Endometrial microvascular endothelial cells (primary cell): ENCODE results near the gene MCTS1. TPM values are rescaled to one million over a fixed set of nuclear protein-coding genes. Genes with fewer than 3 reads are reported as not detected.
"Not testable (repeated sequence)": the region's sequence is repeated elsewhere in the genome, so short reads cannot be mapped to it uniquely, and the experiment has no call there.

ENCODE experiments used
- in situ Hi-C: cut with HindIII; loops from 2 replicates; pipeline ENCODE4 v1.10.0; 2017; ENCODE audit warnings: low sequenced_read_pairs, low pct_unique_long_range_greater_than_20kb; ENCODE audit errors: inconsistent ontology term
- total RNA-seq: library from RNA; depleted of rRNA; stranded (reverse); fragments of >200 nt; gene quantifications from one replicate; pipeline ENCODE4 v1.2.3, GENCODE V29; 2015; ENCODE audit errors: inconsistent ontology term

MCTS1 gene
- total RNA-seq, 1 donor from 2014 or later: 46.5 TPM

GRCh38 chrX:120617996-120618630 lies 14.2 kb downstream of the MCTS1 start:
- in situ Hi-C loops: no loop called here

DNA sequence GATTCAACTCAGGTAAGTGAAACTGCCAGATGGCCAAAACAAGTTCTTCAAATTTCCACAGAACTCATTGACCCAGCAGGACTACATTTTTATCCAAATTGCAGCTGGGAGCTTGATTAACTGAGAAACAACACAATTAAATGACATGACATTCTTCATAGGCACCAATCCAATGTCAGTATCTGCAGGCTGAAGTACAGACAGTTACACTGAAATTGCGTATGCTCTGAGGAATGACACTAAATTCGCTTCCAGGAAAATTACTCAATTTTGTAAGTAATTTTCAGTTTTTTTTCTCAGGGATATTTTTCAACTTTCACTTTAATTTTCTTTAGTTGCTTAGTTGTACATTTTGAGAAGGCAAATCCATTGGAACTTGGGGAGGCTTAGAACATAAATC lies 21.5 kb downstream of the MCTS1 start:
- in situ Hi-C loops: no loop called here

GRCh38 chrX:120629667-120630537 lies 26.0 kb downstream of the MCTS1 start, which contains the start of gene C1GALT1C1:
Gene C1GALT1C1 (minus strand): TSS chrX:120630054. CDS start chrX:120627166, 2,888 bp downstream.
- in situ Hi-C loops: no loop called here

DNA sequence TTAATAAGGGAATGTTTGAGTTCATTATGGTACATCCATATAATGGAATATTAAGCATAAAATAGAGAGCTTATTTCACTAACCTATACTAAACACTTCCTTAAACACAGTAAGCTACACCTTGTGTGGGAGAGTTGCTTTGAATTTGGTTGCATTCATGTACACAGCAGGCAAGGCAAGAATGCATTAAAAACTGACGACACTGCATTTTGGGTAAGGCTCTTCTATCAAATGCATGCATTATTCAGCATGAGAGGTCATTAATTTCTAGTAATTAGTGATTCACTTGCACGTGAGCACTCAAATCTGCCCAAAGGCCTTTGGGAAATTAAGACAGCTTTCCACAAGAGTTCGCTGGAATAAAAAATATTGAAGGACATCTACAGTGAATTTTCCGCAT lies 34.7 kb downstream of the MCTS1 start:
- in situ Hi-C loops: no loop called here

- in situ Hi-C loops: no loop called here
Observed at GRCh38 chrX:120642871-120643270, 39.0 kb downstream of the MCTS1 start.

DNA sequence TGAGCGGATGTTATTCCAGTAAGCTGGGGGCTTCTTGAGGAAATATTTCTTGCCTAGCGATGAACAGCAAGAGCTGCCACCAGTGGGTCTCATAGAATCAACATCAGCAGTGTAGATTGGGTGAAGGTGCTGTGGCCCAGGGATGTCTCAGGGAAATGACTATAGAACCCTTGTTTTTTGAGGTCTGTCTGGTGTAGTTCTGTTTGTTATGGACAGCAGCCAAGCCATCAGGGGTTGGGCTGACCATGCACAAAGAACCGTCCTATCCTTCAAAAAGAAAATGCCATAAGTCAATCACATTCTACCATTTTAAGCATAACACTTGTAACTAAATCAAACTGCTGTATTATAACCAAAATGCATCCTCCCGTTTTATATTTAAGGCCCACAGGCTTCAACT lies 43.2 kb downstream of the MCTS1 start:
- in situ Hi-C loops: no loop called here

GRCh38 chrX:120652256-120652655 lies 48.4 kb downstream of the MCTS1 start:
- in situ Hi-C loops: not testable (repeated sequence)

- in situ Hi-C loops: no loop called here
Observed at GRCh38 chrX:120653000-120653399, 49.1 kb downstream of the MCTS1 start.

GRCh38 chrX:120660637-120661036 lies 56.7 kb downstream of the MCTS1 start:
- in situ Hi-C loops: no loop called here

Other genes starting within 250 kb of the MCTS1 start
- gene ATP1B4, start 242.0 kb upstream of the MCTS1 start, total RNA-seq: not detected
- 170 TPM for gene LAMP2, start 134.8 kb upstream of the MCTS1 start, total RNA-seq
- gene CUL4B, start 43.1 kb upstream of the MCTS1 start, total RNA-seq: 134 TPM
- 103 TPM for gene C1GALT1C1, start 26.0 kb downstream of the MCTS1 start, total RNA-seq